Measurements from ENCODE around the gene ITPR3.

Gene ITPR3

GRCh38 chr6:33723371-33724085, 102.4 kb downstream of the ITPR3 start:
- no peak for DNase-seq

GRCh38 chr6:33724102-33725023, 103.2 kb downstream of the ITPR3 start:
- no peak for DNase-seq

GRCh38 chr6:33725222-33725621, 104.1 kb downstream of the ITPR3 start:
- no peak for DNase-seq

GRCh38 chr6:33725891-33726673, 105.0 kb downstream of the ITPR3 start:
- no peak for DNase-seq

- DNase-seq, result no peak
Measured at GRCh38 chr6:33726696-33727095, 105.6 kb downstream of the ITPR3 start.

- no peak for DNase-seq
Measured at GRCh38 chr6:33727126-33727525, 106.0 kb downstream of the ITPR3 start.

- no peak for DNase-seq
Measured at GRCh38 chr6:33727932-33728331, 106.8 kb downstream of the ITPR3 start.

- DNase-seq, result no peak
Measured at GRCh38 chr6:33728438-33728837, 107.3 kb downstream of the ITPR3 start.

GRCh38 chr6:33729059-33729458, 107.9 kb downstream of the ITPR3 start:
- no peak for DNase-seq

- DNase-seq, result no peak
Measured at GRCh38 chr6:33730611-33731010, 109.5 kb downstream of the ITPR3 start.

GRCh38 chr6:33731035-33731434, 109.9 kb downstream of the ITPR3 start:
- no peak for DNase-seq

GRCh38 chr6:33731751-33732282, 110.7 kb downstream of the ITPR3 start:
- no peak for DNase-seq

- no peak for DNase-seq
Measured at GRCh38 chr6:33732385-33732784, 111.3 kb downstream of the ITPR3 start.

- no peak for DNase-seq
Measured at GRCh38 chr6:33732817-33733708, 111.9 kb downstream of the ITPR3 start.

GRCh38 chr6:33733709-33734007, 112.5 kb downstream of the ITPR3 start:
- no peak for DNase-seq

- no peak for DNase-seq
Measured at GRCh38 chr6:33735216-33735615, 114.1 kb downstream of the ITPR3 start.

- DNase-seq, result no peak
Measured at GRCh38 chr6:33737267-33738026, 116.3 kb downstream of the ITPR3 start.

GRCh38 chr6:33738153-33738552, 117.0 kb downstream of the ITPR3 start:
- DNase-seq, result no peak

GRCh38 chr6:33738879-33739278, 117.8 kb downstream of the ITPR3 start:
- no peak for DNase-seq

- no peak for DNase-seq
Measured at GRCh38 chr6:33739571-33739970, 118.4 kb downstream of the ITPR3 start.

GRCh38 chr6:33740204-33740608, 119.1 kb downstream of the ITPR3 start:
- no peak for DNase-seq

Measured in femur (tissue), 1 donor.